OCI-LY1 (cell line): ENCODE results near the gene PACRG.

Source experiments
- H2AFZ ChIP-seq: fragments of 200-600 bp; sonication (generic), shearing (Covaris generic); 2 replicates; pipeline ENCODE4 v1.6.0; 2014; ENCODE audit warnings: antibody characterized with exemption, mild to moderate bottlenecking, low read length
- H3F3A ChIP-seq: fragments of 200-600 bp; sonication (generic), shearing (Covaris generic); 2 replicates; pipeline ENCODE4 v1.6.0; 2014; ENCODE audit warnings: mild to moderate bottlenecking, antibody characterized with exemption, low read length, moderate library complexity; ENCODE audit not compliant: insufficient read depth
- H3K27ac ChIP-seq: fragments of 200-600 bp; sonication (generic); 2 replicates; pipeline ENCODE4 v1.5.1; 2014; ENCODE audit warnings: low read length, mixed run types, mild to moderate bottlenecking, low read depth; ENCODE audit not compliant: poor library complexity, severe bottlenecking
- H3K27me3 ChIP-seq: fragments of 200-600 bp; sonication (generic); 2 replicates; pipeline ENCODE4 v1.6.0; 2014; ENCODE audit warnings: antibody characterized with exemption, mild to moderate bottlenecking, low read length, moderate library complexity; ENCODE audit not compliant: insufficient read depth
- H3K36me3 ChIP-seq: fragments of 200-600 bp; sonication (generic); 2 replicates; pipeline ENCODE4 v1.6.1; 2014; ENCODE audit warnings: mild to moderate bottlenecking, antibody characterized with exemption, low read length, moderate library complexity, mixed read lengths; ENCODE audit not compliant: insufficient read depth
- H3K4me1 ChIP-seq: fragments of 200-600 bp; sonication (generic); 2 replicates; pipeline ENCODE4 v1.5.1; 2014; ENCODE audit warnings: mild to moderate bottlenecking, low read length, moderate library complexity; ENCODE audit not compliant: insufficient read depth, severe bottlenecking
- H3K4me2 ChIP-seq: fragments of 200-600 bp; sonication (generic), shearing (Covaris generic); 2 replicates; pipeline ENCODE4 v1.6.1; 2014; ENCODE audit warnings: low read length
- H3K4me3 ChIP-seq: fragments of 200-600 bp; sonication (generic); 2 replicates; pipeline ENCODE4 v1.5.1; 2014; ENCODE audit warnings: low read length, low read depth, mild to moderate bottlenecking, mixed read lengths; ENCODE audit not compliant: poor library complexity, severe bottlenecking
- H3K79me2 ChIP-seq: fragments of 200-600 bp; shearing (Covaris generic); 2 replicates; pipeline ENCODE4 v1.6.1; 2016; ENCODE audit warnings: mixed run types, low read length, mixed read lengths; ENCODE audit not compliant: insufficient read depth
- H3K9ac ChIP-seq: fragments of 200-600 bp; sonication (generic), shearing (Covaris generic); 2 replicates; pipeline ENCODE4 v1.6.1; 2014; ENCODE audit warnings: mild to moderate bottlenecking, low read length, mixed read lengths
- H3K9me2 ChIP-seq: fragments of 200-600 bp; sonication (generic), shearing (Covaris generic); 2 replicates; pipeline ENCODE4 v1.6.1; 2014; ENCODE audit warnings: low read depth, mild to moderate bottlenecking, low read length, mixed read lengths
- H3K9me3 ChIP-seq: fragments of 200-600 bp; shearing (Covaris generic); 2 replicates; pipeline ENCODE4 v1.6.1; 2014; ENCODE audit warnings: low read length, mixed read lengths
- H4K20me1 ChIP-seq: fragments of 200-600 bp; sonication (generic), shearing (Covaris generic); 2 replicates; pipeline ENCODE4 v1.6.0; 2016; ENCODE audit warnings: mild to moderate bottlenecking, low read length; ENCODE audit not compliant: insufficient read depth
- CTCF ChIP-seq: fragments of 200-600 bp; sonication (generic), shearing (Covaris generic); IDR thresholded peaks from 2 replicates; pipeline ENCODE4 v1.5.1; 2017; ENCODE audit warnings: mild to moderate bottlenecking, antibody characterized with exemption, low read length, moderate library complexity, mixed read lengths
- EZH2 ChIP-seq: fragments of 200-600 bp; sonication (generic), shearing (Covaris generic); IDR thresholded peaks from 2 replicates; pipeline ENCODE4 v1.8.0; 2017; ENCODE audit warnings: borderline replicate concordance, mixed run types, mild to moderate bottlenecking, antibody characterized with exemption, low read length, moderate library complexity, mixed read lengths

Gene PACRG

DNA sequence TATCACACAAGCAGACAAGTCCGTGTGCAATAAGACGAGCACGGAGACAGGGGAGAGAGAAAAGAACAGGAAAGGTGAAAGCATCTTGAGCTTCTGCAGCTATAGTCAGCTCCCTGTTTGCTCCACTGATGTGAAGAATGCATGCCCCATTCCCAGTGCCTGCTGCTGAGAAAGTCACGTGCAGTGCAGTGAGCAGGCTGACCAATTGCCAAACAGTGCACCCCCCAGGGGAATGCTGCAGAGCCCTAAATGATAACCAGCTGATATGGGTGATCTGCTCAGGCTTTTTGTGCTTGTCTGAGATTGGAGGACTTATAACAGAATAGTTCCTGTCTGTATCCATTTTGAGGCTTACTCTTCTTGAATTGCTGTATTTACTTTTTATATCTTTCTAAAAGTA is 121.5 kb downstream of the PACRG start:
- Histone ChIP-seq H3K9me3 (no peaks in the 10 kb centered on the region), H3K36me3 (no peaks in the 10 kb centered on the region), H4K20me1 (no peaks in the 10 kb centered on the region), H3K4me3 (no peak overlapping the region), H3K27ac (no peak overlapping the region), H3K9ac (no peak overlapping the region), H3F3A (no peaks in the 10 kb centered on the region), H3K79me2 (no peaks in the 10 kb centered on the region), H3K9me2 (no peaks in the 10 kb centered on the region), H3K4me2 (no peak overlapping the region), H3K27me3 (no peaks in the 10 kb centered on the region), H3K4me1 (no peaks in the 10 kb centered on the region), H2AFZ (no peak overlapping the region)
- TF ChIP-seq CTCF (no peak), EZH2 (no peak)

DNA sequence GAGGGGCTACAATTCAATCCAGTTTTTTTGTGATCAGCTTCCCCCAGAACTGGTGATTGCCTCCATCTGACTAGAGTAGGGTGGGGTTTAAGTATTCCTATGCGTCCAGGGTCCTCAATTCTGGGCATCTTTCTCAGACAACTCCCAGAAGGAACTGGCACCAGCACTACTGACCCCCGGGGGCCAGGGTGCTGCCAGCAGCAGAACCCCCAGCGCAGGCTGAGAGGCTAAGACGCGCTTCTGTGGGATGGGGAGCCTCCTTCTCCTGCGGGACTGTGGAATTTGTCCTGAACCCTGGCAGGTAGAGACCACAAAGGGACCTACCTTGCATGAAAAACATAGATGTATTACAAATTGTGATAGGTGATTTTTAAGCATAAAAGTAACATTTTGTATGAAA is 124.4 kb downstream of the PACRG start:
- Histone ChIP-seq H3K9ac (no peak overlapping the region), H3K36me3 (no peaks in the 10 kb centered on the region), H3F3A (no peaks in the 10 kb centered on the region), H3K27me3 (no peaks in the 10 kb centered on the region), H3K4me3 (no peak overlapping the region), H3K4me2 (no peak overlapping the region), H3K4me1 (no peaks in the 10 kb centered on the region), H3K79me2 (no peaks in the 10 kb centered on the region), H3K9me2 (no peaks in the 10 kb centered on the region), H4K20me1 (no peaks in the 10 kb centered on the region), H3K27ac (no peak overlapping the region), H3K9me3 (no peaks in the 10 kb centered on the region), H2AFZ (no peak overlapping the region)
- no peak for TF ChIP-seq CTCF
- TF ChIP-seq EZH2 = no peak

GRCh38 chr6:162852840-162853577 is 125.2 kb downstream of the PACRG start:
- Histone ChIP-seq H3K9me2 (no peaks in the 10 kb centered on the region), H3K27me3 (no peaks in the 10 kb centered on the region), H4K20me1 (no peaks in the 10 kb centered on the region), H3K4me2 (no peak overlapping the region), H3K4me1 (no peaks in the 10 kb centered on the region), H3K9ac (no peak overlapping the region), H3F3A (no peaks in the 10 kb centered on the region), H2AFZ (no peak overlapping the region), H3K36me3 (no peaks in the 10 kb centered on the region), H3K27ac (no peak overlapping the region), H3K9me3 (no peaks in the 10 kb centered on the region), H3K79me2 (no peaks in the 10 kb centered on the region), H3K4me3 (no peak overlapping the region)
- TF ChIP-seq CTCF (no peak), EZH2 (no peak)
